HG03045 (cell line): ENCODE results near the gene AKAP1.

Experiments used
- ATAC-seq: cut with Tn5 transposase; IDR thresholded peaks from one replicate; pipeline ENCODE4 v1.9.1; 2021; ENCODE audit warnings: mild to moderate bottlenecking, moderate library complexity; ENCODE audit not compliant: unreplicated experiment

Gene AKAP1

DNA sequence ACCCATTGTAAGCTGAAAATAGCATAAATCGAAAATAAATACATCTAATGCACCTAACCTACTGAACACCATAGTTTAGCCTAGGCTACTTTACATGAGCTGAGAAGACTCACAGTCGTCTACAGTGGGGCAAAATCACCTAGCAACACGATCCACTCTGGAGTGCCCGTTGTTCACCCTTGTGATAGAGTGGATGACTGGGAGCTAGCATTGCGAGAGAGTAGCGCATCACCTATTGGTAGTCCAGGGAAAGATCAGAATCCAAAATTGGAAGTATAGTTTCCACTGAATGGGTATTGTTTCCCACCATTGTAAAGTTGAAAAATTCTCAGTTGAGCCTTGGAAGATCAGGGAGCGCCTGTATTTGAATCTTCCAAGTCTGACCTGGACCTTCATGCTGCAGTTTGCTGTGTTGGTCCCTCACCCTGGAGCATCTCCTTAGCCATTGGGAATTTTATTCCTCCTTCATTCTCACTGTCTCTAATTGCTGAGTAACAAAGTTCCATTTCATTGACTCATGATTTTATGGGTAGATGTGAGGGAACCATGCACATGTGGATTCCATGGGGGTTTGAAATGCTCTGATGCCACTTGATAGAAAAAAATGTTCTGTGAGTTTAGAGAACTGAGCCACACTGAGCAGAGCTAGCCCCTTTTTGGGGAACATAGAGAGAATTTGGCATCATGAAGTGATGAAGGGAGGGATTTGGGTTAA lies 19.6 kb downstream of the AKAP1 start:
- ATAC-seq, result no peak

DNA sequence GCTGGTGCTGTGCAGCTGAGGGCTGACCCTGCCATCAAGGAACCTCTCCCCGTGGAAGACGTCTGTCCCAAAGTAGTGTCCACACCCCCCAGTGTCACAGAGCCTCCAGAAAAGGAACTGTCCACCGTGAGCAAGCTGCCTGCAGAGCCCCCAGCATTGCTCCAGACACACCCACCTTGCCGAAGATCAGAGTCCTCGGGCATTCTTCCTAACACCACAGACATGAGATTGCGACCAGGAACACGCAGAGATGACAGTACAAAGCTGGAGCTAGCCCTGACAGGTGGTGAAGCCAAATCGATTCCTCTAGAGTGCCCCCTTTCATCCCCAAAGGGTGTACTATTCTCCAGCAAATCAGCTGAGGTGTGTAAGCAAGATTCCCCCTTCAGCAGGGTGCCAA lies 20.5 kb downstream of the AKAP1 start:
- no peak for ATAC-seq

GRCh38 chr17:57106107-57106835 lies 21.2 kb downstream of the AKAP1 start:
- ATAC-seq, result no peak

DNA sequence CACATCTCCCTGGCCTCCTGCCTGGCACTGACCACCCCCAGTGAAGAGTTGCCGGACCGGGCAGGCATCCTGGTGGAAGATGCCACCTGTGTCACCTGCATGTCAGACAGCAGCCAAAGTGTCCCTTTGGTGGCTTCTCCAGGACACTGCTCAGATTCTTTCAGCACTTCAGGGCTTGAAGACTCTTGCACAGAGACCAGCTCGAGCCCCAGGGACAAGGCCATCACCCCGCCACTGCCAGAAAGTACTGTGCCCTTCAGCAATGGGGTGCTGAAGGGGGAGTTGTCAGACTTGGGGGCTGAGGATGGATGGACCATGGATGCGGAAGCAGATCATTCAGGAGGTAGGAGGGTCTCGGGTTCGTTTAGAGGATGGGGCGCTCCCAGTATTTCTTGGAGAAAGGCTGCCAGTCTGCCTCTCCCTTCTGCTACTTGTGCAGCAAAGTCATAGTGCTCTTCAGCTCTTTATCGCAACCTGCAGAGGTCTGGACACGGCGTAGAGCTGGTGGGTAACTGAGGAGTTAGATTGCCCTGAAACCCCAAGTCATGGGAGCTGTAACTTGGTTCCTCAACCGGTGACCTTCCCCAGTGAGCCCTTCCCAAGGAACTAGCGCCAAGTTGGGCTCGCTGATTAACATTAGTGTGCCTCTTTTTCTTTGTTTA lies 21.9 kb downstream of the AKAP1 start:
- ATAC-seq, result no peak

DNA sequence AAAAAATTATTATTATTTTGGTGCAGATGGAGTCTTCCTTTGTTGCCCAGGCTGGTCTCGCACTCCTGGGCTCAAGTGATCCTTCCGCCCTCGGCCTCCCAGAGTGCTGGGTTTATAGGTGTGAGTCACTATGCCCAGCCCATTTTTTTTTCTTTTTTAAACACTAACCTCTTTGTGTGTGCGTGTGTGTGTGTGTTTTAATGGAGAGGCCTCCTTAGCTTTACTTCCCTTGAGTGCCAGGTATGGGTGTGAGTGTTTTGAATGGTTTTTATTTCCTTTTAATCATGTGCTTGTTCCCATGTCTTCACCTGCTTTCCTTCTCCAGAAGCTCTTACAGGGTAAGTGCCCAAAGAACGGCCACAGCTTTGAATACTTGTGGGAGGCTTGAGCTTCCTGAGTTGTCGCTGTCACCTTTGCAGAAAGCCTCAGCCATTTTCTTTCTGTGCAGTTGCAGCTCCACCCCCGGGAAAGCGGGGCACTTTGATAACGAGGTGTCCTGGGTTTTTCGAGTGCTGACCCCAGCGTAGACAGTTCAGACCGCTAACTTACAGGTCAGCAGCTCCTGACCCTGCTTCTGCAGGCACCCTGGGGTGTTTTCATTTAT lies 22.6 kb downstream of the AKAP1 start:
- no peak for ATAC-seq

DNA sequence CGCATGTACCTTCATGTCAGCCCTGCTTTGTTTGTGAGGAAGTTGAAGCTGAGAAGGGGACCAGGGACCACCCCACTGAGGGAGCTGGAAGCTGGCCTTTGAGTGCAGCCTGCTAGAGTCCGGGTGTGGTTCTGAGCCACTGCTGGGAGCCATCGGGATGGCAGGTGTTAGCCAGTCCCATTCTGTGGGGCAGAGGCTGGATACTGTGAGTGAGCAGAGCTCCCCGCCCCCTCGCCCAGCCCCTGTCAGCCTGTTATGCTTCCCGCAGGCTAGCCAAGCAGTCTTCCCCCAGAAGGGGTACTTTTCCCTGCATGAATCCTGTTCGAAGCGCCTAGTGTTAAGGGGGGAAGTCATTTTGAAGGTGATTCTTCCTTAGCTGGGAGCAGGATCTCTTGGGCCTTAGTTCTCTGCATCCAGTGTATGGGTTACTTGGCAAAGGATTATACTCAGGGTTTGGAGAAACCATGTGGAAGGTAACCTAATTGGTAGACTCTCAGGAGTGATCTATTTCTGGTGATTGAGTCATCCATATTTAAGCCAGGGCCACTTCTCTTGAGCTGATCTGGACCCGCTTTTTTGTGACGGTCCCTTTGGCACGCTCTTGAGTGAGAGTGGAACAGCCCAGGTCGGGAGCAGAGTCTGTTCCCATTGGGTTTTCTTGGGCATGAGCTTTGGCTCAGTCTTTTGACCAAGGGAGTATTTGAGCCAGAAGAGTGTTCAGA lies 23.8 kb downstream of the AKAP1 start:
- ATAC-seq, result no peak

DNA sequence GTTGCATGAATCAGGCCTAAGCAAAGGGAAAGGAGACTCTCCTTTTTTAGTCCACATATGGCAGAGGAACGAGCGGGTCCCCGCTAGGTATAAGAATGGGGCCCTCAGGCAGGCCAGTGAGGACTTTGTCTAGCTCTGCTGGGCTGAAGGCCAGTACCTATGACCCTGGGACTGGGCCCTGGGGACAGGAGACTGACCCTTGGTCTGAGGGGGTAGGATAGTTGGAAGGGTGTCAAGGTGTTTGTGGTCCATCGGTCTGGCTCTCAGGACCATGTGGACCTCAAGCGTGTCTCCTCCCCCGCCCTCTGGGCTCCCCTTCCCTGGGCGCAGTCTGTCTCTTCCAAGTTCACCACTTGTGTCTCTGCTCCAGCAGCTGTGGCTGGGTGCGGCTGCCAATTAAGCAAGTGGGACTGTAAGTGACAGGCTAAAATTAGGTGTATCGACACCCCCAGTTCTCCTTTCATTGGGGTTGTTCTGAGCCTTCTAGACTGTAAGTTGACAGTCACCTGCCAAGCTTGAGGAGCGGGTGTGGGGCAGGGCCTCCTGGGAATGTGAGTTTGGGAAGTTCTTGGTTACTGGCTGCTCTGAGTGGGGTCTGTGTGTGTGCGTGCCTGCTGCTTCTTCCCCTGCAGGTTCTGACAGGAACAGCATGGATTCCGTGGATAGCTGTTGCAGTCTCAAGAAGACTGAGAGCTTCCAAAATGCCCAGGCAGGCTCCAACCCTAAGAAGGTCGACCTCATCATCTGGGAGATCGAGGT lies 24.5 kb downstream of the AKAP1 start:
- ATAC-seq, result no peak

DNA sequence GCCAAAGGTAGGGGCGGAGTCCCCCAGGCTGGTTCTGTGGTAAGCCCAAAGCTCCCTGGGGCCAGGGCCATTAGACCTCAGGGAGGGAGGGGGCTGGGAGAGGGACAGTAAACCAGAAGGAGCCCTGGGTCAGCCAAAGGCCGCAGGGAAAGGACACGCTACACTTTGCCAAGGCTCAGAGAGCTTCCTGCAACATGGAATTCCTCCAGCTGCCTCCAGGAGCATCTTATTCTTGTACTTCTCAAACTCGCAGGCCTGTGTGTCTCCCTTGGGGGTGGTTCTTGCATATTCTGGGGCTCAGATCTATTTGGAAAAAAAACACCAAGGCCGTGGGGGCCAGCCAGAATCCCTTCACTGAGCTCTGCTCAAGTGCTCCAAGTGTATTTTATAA lies 25.1 kb downstream of the AKAP1 start:
- ATAC-seq, result no peak

DNA sequence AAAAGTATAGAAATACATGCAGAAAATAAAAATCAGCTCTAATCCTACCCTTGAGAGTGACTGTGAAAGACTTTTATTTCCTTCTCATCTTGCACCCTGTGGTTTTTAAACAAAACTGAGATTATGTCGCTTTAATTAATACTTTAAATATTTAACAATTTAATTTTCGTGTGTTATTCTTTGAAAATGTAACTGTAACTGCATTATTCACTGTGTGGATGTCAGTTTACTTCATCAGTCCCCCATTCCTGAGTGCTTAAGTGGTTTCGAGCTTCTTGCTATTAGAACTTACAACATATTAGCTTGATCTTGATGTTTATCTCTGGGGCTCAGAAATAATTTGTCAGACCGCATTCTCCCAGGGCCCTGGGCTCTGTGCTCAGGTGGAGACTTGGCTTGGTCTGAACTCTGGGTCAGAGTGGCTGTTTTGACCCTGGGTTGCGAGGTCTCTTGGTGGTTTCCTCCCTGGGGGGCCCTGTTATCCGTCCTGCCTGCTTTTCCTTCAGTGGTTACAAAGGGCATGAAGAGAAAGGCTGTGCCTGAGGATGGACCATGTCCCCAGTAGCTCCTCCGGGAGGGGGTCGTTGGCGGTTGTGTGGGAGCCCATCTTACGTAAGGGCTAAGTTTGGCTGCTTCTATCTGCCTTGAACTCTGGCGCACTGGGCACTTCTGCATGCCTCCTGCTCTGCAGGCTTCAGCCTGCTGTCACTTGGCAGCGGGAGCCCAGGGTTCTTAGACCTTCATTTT lies 25.7 kb downstream of the AKAP1 start:
- no peak for ATAC-seq

GRCh38 chr17:57111386-57111785 lies 26.3 kb downstream of the AKAP1 start:
- no peak for ATAC-seq

- no peak for ATAC-seq
These were observed 28.0 kb downstream of the AKAP1 start for GRCh38 chr17:57113011-57113410.

DNA sequence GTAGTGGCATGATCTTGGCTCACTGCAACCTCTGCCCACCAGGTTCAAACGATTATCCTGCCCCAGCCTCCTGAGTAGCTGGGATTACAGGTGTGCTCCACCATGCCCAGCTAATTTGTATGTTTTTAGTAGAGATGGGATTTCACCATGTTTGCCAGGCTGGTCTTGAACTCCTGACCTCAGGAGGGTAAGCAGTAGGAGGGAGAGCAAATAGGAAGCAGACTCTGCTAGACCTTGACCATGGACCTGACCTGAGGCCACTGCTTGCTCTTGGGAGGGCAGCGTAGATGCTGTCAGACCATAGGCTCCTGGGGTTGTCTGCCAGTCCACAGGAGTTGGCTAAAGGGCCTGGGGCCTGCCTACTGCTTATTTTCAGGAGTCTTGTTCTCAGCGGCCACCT lies 28.6 kb downstream of the AKAP1 start:
- no peak for ATAC-seq

- no peak for ATAC-seq
These were observed 29.1 kb downstream of the AKAP1 start for GRCh38 chr17:57114085-57114673.

- no peak for ATAC-seq
These were observed 30.3 kb downstream of the AKAP1 start for GRCh38 chr17:57115377-57115776.

DNA sequence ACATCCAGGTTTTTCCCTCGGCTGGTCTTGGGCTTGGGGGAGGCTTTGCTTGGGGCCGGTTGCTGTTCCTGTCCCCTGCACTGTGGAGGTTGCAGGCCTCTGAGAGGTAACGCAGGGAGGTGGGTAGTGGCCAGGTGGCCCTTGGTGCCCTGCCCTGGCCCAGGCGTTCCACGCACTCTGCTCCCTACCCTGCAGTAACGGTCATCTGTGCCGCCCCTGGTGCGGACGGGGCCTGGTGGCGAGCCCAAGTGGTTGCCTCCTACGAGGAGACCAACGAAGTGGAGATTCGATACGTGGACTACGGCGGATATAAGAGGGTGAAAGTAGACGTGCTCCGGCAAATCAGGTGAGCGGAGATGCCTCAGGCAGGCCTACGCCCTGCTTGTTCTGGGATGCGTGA lies 30.9 kb downstream of the AKAP1 start:
- no peak for ATAC-seq

GRCh38 chr17:57117798-57118197 lies 32.8 kb downstream of the AKAP1 start:
- no peak for ATAC-seq

- ATAC-seq, result no peak
These were observed 35.8 kb downstream of the AKAP1 start for GRCh38 chr17:57120814-57121213.

- no peak for ATAC-seq
These were observed 36.4 kb downstream of the AKAP1 start for GRCh38 chr17:57121308-57122042.

DNA sequence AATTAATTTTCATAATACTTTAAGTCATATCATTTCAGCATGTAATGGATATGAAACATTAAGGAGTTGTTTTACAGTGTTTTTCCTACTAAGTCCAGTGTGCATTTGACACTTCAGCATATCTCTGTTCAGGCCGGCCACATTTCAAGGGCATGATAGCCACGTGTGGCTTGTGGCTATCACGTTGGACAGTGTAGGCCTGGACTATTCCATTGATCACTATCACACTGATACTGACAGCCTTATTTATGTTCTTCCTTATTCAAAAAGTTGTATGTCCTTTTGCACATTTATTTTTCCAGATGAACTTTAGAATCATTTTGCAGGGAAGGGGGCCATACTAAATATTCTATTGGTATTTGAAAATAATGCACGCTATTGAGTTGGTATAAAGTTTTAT lies 39.0 kb downstream of the AKAP1 start:
- no peak for ATAC-seq
